Sigmoid colon (tissue), 7 donors: ENCODE data around the gene PPP1R15B. TPM values are rescaled to one million over a fixed set of nuclear protein-coding genes. Genes with fewer than 3 reads are reported as not detected.
A peak's percentile ranks its signal among the peaks of the same experiment; 100 is the strongest.

Source experiments
- DNase-seq: peaks from one replicate; pipeline ENCODE4 v3.0.0-alpha.2; 2019
- H3K27ac ChIP-seq, 4 donors: fragments of 200-600 bp; sonication (generic); one replicate each; pipeline ENCODE4 v1.5.1; 2016 to 2019; ENCODE audit warnings: mild to moderate bottlenecking in 1 of 4
- H3K27me3 ChIP-seq, 3 donors: fragments of 200-600 bp; sonication (generic); one replicate each; pipeline ENCODE4 v1.5.1; 2019; ENCODE audit warnings: mild to moderate bottlenecking in 1 of 3
- H3K36me3 ChIP-seq, 4 donors: fragments of 200-600 bp; sonication (generic); one replicate each; pipeline ENCODE4 v1.5.1; 2016 to 2019
- H3K4me1 ChIP-seq, 4 donors: fragments of 200-600 bp; sonication (generic); one replicate each; pipeline ENCODE4 v1.5.1; 2017 to 2019
- H3K4me3 ChIP-seq, 4 donors: fragments of 200-600 bp; sonication (generic); one replicate each; pipeline ENCODE4 v1.5.1; 2017 to 2019; ENCODE audit warnings: mild to moderate bottlenecking in 2 of 4, moderate library complexity in 1 of 4
- H3K9me3 ChIP-seq, 4 donors: fragments of 200-600 bp in 3 of 4; sonication (generic) in 3 of 4; one replicate each; pipeline versions ENCODE4 v1.5.1 to v1.6.1; 2013 to 2019
- EP300 ChIP-seq, 4 donors: sonication (generic); formaldehyde crosslinking; IDR thresholded peaks; one replicate each; pipeline ENCODE4 v1.6.1; 2017; ENCODE audit warnings: antibody characterized with exemption in 4 of 4
- POLR2A ChIP-seq, 2 donors: fragments of 450-650 bp; IDR thresholded peaks; one replicate each; pipeline ENCODE4 v1.6.1; 2016; ENCODE audit warnings: antibody characterized with exemption in 2 of 2, mild to moderate bottlenecking in 2 of 2, moderate library complexity in 2 of 2
- POLR2AphosphoS5 ChIP-seq, 4 donors: sonication (generic); formaldehyde crosslinking; IDR thresholded peaks; one replicate each; pipeline ENCODE4 v1.6.1; 2017; ENCODE audit warnings: antibody characterized with exemption in 4 of 4
- WGBS, 2 donors: extraction: QIAGEN DNeasy Blood & Tissue Kit; methylation state at CpG; one replicate each; pipeline ENCODE4 v1.1.7; 2013; 5-methylcytosine and 5-hydroxymethylcytosine counted together
- intact Hi-C: fragments of 100-400 bp; cut with DNase I; formaldehyde crosslinking; loops from one replicate; pipeline ENCODE4 v1.15.1; 2023
- polyA plus RNA-seq, 3 donors: library from polyadenylated mRNA; stranded (reverse); fragments of 200-250 nt; gene quantifications; one replicate each; pipeline ENCODE4 v1.2.3, GENCODE V29; 2013
- total RNA-seq, 4 donors: library from RNA; depleted of rRNA; stranded (reverse); fragments of >200 nt; gene quantifications; one replicate each; pipeline ENCODE4 v1.1.0, GENCODE V29; 2016
- TF ChIP-seq, protein P1 (sequence below), 4 experiments: fragments of 450-650 bp in 3 of 4; fragments of 200-600 bp in 1 of 4; IDR thresholded peaks; one replicate each; pipeline ENCODE4 v1.5.1; 2016 to 2019; ENCODE audit warnings: antibody characterized with exemption in 4 of 4, mild to moderate bottlenecking in 3 of 4, moderate library complexity in 2 of 4
- donor health status: healthy with polysubstance abuse.
- donor health status: Bipolar disorder and iron deficiency.
- donor health status: healthy.

The PPP1R15B gene
- total and polyA plus RNA-seq, 7 donors: 9.0 to 44.7 (median 40.0) TPM

DNA sequence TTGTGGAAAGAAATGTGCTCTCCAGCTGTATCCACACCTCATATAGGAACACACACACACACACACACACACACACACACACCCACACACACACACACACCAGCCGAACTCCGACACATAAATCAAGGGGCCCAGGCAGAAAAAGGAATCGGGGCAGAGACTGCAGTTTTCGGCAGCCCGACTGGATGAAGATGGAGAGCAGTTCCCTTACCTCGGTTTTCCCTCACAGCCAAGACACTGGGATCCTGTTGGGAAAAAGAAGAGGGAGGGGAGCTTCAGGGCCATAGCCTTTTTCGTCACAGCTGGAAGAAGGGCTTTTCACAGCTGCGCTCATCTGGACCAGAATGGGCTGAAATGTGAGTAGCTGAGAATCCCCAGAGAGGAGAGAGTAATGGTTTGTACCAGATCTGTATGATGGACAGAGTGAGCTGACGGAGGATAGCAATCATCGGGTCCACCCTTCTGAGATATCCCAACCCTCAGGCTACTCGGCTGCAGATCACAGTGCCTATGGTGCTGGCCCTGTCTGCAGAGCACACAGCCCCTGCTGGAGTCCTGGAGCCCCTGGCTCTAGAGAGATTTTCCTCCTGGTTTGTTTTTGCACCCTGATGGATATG lies 45.3 kb upstream of the PPP1R15B start:
- WGBS, 2 donors: 73 to 79% methylated on average over 11 of the region's 11 CpGs
- peak; percentile 88 for DNase-seq
- Histone ChIP-seq H3K27me3 (no peaks in the 10 kb centered on the region), H3K27ac (peak overlapping the region in 3 of 4 donors; percentile 1 to 61 (median 41)), H3K9me3 (no peaks in the 10 kb centered on the region), H3K4me1 (peaks cover 0 to 2% (median under 1%) of the 10 kb centered on the region in 4 donors), H3K36me3 (peaks cover 9 to 91% (median 34%) of the 10 kb centered on the region in 4 donors), H3K4me3 (no peak overlapping the region)
- TF ChIP-seq POLR2A (IDR thresholded peaks at IDR 0.05) (no peak), POLR2AphosphoS5 (IDR thresholded peaks at IDR 0.05) (peak in 1 of 4 donors; percentile 39)
- intact Hi-C loops: no loop called here

DNA sequence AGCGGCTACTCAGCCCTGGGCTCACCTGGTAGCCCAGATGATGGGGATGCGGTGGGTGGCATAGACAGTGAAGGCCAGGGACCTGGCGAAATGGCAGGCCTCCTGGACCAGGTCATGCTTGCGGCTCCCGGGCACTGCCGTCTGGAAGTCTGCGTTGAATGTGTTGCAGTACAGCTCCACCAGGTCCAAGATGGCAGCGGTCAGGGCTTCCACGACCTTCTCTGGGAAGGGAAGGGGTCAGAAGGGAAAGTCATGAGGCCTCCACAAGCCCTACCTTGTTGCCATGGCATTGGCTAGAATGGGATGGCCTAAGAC lies 44.2 kb upstream of the PPP1R15B start:
- H3K36me3 ChIP-seq: peaks cover 9 to 91% (median 31%) of the 10 kb centered on the region in 4 donors
- TF ChIP-seq POLR2A (IDR thresholded peaks at IDR 0.05) (no peak), EP300 (IDR thresholded peaks at IDR 0.05) (no peak), POLR2AphosphoS5 (IDR thresholded peaks at IDR 0.05) (no peak)
- TF ChIP-seq, protein P1, sequence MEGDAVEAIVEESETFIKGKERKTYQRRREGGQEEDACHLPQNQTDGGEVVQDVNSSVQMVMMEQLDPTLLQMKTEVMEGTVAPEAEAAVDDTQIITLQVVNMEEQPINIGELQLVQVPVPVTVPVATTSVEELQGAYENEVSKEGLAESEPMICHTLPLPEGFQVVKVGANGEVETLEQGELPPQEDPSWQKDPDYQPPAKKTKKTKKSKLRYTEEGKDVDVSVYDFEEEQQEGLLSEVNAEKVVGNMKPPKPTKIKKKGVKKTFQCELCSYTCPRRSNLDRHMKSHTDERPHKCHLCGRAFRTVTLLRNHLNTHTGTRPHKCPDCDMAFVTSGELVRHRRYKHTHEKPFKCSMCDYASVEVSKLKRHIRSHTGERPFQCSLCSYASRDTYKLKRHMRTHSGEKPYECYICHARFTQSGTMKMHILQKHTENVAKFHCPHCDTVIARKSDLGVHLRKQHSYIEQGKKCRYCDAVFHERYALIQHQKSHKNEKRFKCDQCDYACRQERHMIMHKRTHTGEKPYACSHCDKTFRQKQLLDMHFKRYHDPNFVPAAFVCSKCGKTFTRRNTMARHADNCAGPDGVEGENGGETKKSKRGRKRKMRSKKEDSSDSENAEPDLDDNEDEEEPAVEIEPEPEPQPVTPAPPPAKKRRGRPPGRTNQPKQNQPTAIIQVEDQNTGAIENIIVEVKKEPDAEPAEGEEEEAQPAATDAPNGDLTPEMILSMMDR (IDR thresholded peaks at IDR 0.05): no peak
- H3K4me1 ChIP-seq: peaks cover 0 to 14% (median 9%) of the 10 kb centered on the region in 4 donors
- no peaks in the 10 kb centered on the region for H3K27me3 ChIP-seq
- no peaks in the 10 kb centered on the region for H3K9me3 ChIP-seq
- no peak for DNase-seq
- WGBS, 2 donors: 95 to 96% methylated on average over 9 of the region's 9 CpGs
- H3K4me3 ChIP-seq: no peak overlapping the region
- intact Hi-C loops: no loop called here
- H3K27ac ChIP-seq: no peak overlapping the region

DNA sequence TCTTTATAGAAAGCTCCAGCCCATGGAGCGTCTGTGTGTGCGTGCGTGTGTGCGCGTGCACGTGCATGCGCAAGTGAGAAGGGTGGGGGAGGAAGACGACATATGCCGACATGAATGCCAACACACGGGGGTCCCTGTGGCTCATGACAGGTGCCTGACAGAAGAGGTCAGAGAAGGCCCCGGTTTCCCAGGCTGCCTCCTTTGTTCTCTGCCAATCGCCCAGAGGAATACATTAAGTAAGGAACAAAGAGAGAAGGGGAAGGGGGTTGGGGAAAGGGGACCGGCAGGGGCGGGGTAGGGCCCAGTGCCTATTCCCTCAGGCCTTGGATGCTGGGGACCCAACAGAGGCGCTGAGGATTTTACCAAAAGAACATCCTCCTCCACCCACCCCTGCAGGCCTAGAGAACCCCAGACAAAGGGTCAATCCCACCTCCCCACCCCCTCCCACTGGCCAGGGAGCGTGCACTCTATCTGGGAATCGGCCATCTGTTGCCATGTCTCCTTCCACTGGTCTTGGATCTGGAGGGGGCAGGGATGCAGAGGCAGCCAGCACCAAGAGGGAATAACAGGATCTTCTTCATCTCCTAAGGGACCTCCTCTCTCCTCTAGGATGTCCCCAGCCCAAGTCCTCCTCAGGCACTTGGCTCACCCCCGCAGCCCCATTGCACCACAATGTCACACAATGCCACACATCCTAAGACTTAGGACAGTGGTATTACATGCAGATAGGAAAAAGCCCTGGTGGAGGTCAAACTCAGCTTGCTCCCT lies 43.6 kb upstream of the PPP1R15B start:
- no peak overlapping the region for H3K27ac ChIP-seq
- peaks cover 9 to 88% (median 31%) of the 10 kb centered on the region in 4 donors for H3K36me3 ChIP-seq
- no peak overlapping the region for H3K4me3 ChIP-seq
- no peaks in the 10 kb centered on the region for H3K9me3 ChIP-seq
- TF ChIP-seq, protein P1 (IDR thresholded peaks at IDR 0.05): no peak
- no peak for TF ChIP-seq POLR2A (IDR thresholded peaks at IDR 0.05)
- no peak for TF ChIP-seq POLR2AphosphoS5 (IDR thresholded peaks at IDR 0.05)
- no peak for TF ChIP-seq EP300 (IDR thresholded peaks at IDR 0.05)
- 88% methylated on average over 18 of the region's 18 CpGs for WGBS, 2 donors
- intact Hi-C loops: no loop called here
- no peak for DNase-seq
- H3K27me3 ChIP-seq: no peaks in the 10 kb centered on the region
- peaks cover 0 to 16% (median 10%) of the 10 kb centered on the region in 4 donors for H3K4me1 ChIP-seq

DNA sequence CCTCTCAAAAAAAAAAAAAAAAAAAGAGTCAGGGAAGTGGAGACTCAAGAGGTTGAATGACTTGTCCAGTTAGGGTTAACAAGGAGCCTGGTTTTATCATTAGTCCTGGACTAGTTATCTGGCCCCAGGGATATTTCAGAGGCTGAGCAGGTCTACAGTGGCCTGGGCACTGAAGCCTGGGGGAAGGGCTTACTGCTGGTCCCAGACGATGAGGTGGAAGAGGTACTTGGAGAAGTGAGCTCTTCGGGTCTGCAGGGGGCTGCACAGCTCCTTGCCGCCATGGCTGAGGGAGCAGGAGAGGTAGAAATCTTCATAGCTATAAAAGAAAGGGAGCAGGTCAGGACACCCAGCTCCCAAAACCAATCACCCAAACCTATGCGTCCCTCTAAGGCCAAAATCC lies 42.9 kb upstream of the PPP1R15B start:
- TF ChIP-seq POLR2A (IDR thresholded peaks at IDR 0.05) (no peak), EP300 (IDR thresholded peaks at IDR 0.05) (no peak), POLR2AphosphoS5 (IDR thresholded peaks at IDR 0.05) (no peak)
- TF ChIP-seq, protein P1 (IDR thresholded peaks at IDR 0.05): no peak
- H3K4me3 ChIP-seq: no peak overlapping the region
- peaks cover 0 to 16% (median 10%) of the 10 kb centered on the region in 4 donors for H3K4me1 ChIP-seq
- no peak for DNase-seq
- WGBS, 2 donors: 90 to 95% methylated on average over 4 of the region's 4 CpGs
- intact Hi-C loops: no loop called here
- no peaks in the 10 kb centered on the region for H3K9me3 ChIP-seq
- no peak overlapping the region for H3K27ac ChIP-seq
- H3K36me3 ChIP-seq: peaks cover 13 to 88% (median 27%) of the 10 kb centered on the region in 4 donors
- no peaks in the 10 kb centered on the region for H3K27me3 ChIP-seq

DNA sequence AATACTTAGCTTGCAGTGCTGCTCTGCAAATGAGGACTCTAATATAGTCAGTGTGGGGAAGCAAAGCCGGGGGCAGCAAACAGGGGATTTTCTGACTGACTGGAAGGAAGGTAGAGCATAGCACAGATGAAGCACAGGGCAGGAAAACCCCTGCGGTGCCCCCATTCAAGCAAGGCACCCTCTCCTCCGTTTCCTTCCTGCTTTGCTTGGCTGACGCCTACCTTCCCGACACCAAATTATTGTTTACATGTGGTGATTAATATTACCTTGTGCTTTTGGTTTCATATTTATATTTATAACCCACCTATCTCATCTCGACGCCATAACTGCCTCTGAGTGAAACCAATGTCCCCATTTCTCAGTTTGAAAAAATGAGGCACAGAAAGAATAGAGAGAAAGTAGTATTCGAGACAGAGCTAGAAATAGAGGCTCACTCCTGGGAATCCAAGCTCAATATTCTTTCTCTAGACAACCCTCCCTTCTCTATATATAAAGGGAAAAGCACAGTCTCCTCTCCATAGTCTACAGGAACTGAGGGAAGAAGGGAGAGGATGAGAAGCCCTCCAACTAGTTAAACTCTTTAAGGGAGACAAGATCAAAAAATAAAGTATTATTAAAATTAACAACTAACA lies 41.6 kb upstream of the PPP1R15B start:
- no peak for DNase-seq
- intact Hi-C loops: no loop called here
- no peaks in the 10 kb centered on the region for H3K9me3 ChIP-seq
- H3K27ac ChIP-seq: peak overlapping the region in 1 of 4 donors; percentile 12
- TF ChIP-seq POLR2A (IDR thresholded peaks at IDR 0.05) (no peak), EP300 (IDR thresholded peaks at IDR 0.05) (no peak), POLR2AphosphoS5 (IDR thresholded peaks at IDR 0.05) (no peak)
- TF ChIP-seq, protein P1 (IDR thresholded peaks at IDR 0.05): no peak
- WGBS, 2 donors: 31 to 34% methylated on average over 8 of the region's 8 CpGs
- H3K4me1 ChIP-seq: peaks cover 0 to 16% (median 10%) of the 10 kb centered on the region in 4 donors
- peaks cover 13 to 89% (median 27%) of the 10 kb centered on the region in 4 donors for H3K36me3 ChIP-seq
- H3K4me3 ChIP-seq: no peak overlapping the region
- H3K27me3 ChIP-seq: no peaks in the 10 kb centered on the region
